GM12878 (cell line): ENCODE measurements around the gene TIMM22. TPM values are rescaled to one million over a fixed set of nuclear protein-coding genes. Genes with fewer than 3 reads are reported as not detected.

Experiments used
- ATAC-seq: fragments of 200-7000 bp; cut with Tn5 transposase; 3 replicates; pipeline ENCODE4 v1.9.1; 2020; ENCODE audit warnings: mild to moderate bottlenecking, moderate library complexity
- BruUV-seq: library from RNA; stranded (reverse); fragments of 400-500 nt; replicated peaks from 2 replicates; lab custom pipeline; 2021; lab: Mats Ljungman, UMichigan
- CTCF ChIA-PET: fragments of 300-600 bp; sonication (Branson Sonifier 250); formaldehyde crosslinking; extraction: SDS; loops from one replicate; lab custom pipeline; 2021; ENCODE audit warnings: inconsistent platforms; lab: Yijun Ruan, JAX
- POLR2A ChIA-PET: fragments of 350-600 bp; formaldehyde crosslinking; extraction: SDS; loops from one replicate; lab custom pipeline; 2021; ENCODE audit warnings: inconsistent platforms; lab: Charles Lee
- RAD21 ChIA-PET: fragments of 300-600 bp; sonication (Branson Sonifier 250); formaldehyde crosslinking; loops from one replicate; lab custom pipeline; 2023; ENCODE audit warnings: antibody characterized with exemption; ENCODE audit not compliant: unreplicated experiment; lab: Charles Lee
- SMC1A ChIA-PET: fragments of 300-600 bp; sonication (Branson Sonifier 250); formaldehyde crosslinking; loops from one replicate; lab custom pipeline; 2023; ENCODE audit not compliant: unreplicated experiment, uncharacterized antibody; lab: Charles Lee
- DNase-seq: peaks from one replicate; pipeline ENCODE4 v3.0.0-alpha.2; 2011; ENCODE audit warnings: low read depth, low spot score
- FAIRE-seq: peaks from 3 replicates; lab custom pipeline; 2011; peaks lifted over from hg19 to GRCh38; lab: Jason Lieb, UNC
- H2AFZ ChIP-seq: 2 replicates; pipeline ENCODE4 v1.6.0; 2011; ENCODE audit warnings: low read depth, low read length, control low read depth; ENCODE audit not compliant: control insufficient read depth
- H3K27ac ChIP-seq: 2 replicates; pipeline ENCODE4 v1.5.1; 2011; ENCODE audit warnings: control low read depth; ENCODE audit not compliant: control insufficient read depth, insufficient read depth
- H3K27me3 ChIP-seq, 2 experiments: replicated peaks in 1 of 2; 2 replicates each; pipeline versions ENCODE4 v1.6.0 to v1.6.1; 2011; ENCODE audit warnings: low read length in 1 of 2; ENCODE audit not compliant: control insufficient read depth in 2 of 2, insufficient read depth in 2 of 2
- H3K36me3 ChIP-seq, 2 experiments: 2 replicates each; pipeline ENCODE4 v1.5.1; 2011; ENCODE audit warnings: low read length in 1 of 2; ENCODE audit not compliant: control insufficient read depth in 2 of 2, insufficient read depth in 2 of 2
- H3K4me1 ChIP-seq: 2 replicates; pipeline ENCODE4 v1.6.1; 2011; ENCODE audit warnings: mild to moderate bottlenecking, low read length, moderate library complexity, mixed read lengths; ENCODE audit not compliant: control insufficient read depth, insufficient read depth
- H3K4me2 ChIP-seq: 2 replicates; pipeline ENCODE4 v1.6.0; 2011; ENCODE audit warnings: control low read depth; ENCODE audit not compliant: control insufficient read depth, insufficient read depth
- H3K4me3 ChIP-seq: fragments of 200-600 bp; sonication (generic); 2 replicates; pipeline ENCODE4 v1.5.1; 2016
- H3K79me2 ChIP-seq: 2 replicates; pipeline ENCODE4 v1.6.0; 2011; ENCODE audit warnings: low read length; ENCODE audit not compliant: control insufficient read depth, insufficient read depth
- H3K9ac ChIP-seq: 2 replicates; pipeline ENCODE4 v1.8.0; 2011; ENCODE audit warnings: low read length, control low read depth, mixed read lengths; ENCODE audit not compliant: control insufficient read depth, insufficient read depth
- H3K9me3 ChIP-seq: replicated peaks from 3 replicates; pipeline ENCODE4 v1.5.1; 2011; ENCODE audit warnings: mild to moderate bottlenecking, low read length; ENCODE audit not compliant: control insufficient read depth, insufficient read depth
- H4K20me1 ChIP-seq: 2 replicates; pipeline ENCODE4 v1.6.0; 2011; ENCODE audit not compliant: control insufficient read depth, insufficient read depth
- FOXM1 ChIP-seq: IDR thresholded peaks from 2 replicates; pipeline ENCODE4 v1.6.1; 2012; ENCODE audit warnings: low read depth, mild to moderate bottlenecking, inconsistent platforms, low read length, moderate library complexity
- HDGF ChIP-seq: fragments of 450-650 bp; IDR thresholded peaks from 2 replicates; pipeline ENCODE4 v1.6.1; 2016; ENCODE audit warnings: antibody characterized with exemption
- IRF4 ChIP-seq: IDR thresholded peaks from 2 replicates; pipeline ENCODE4 v1.6.1; 2011; ENCODE audit warnings: low read depth, low read length
- NFIC ChIP-seq: IDR thresholded peaks from 2 replicates; pipeline ENCODE4 v1.6.1; 2012; ENCODE audit warnings: low read depth, mild to moderate bottlenecking, inconsistent platforms, low read length, moderate library complexity
- SIN3A ChIP-seq: IDR thresholded peaks from 2 replicates; pipeline ENCODE4 v1.6.1; 2012; ENCODE audit warnings: low read depth, low read length, improper control_type of control experiment
- SMAD1 ChIP-seq: fragments of 450-650 bp; IDR thresholded peaks from 2 replicates; pipeline ENCODE4 v1.6.1; 2018; ENCODE audit warnings: mild to moderate bottlenecking, low read depth; ENCODE audit not compliant: partially characterized antibody
- SREBF1 ChIP-seq: IDR thresholded peaks from 2 replicates; pipeline ENCODE4 v1.6.1; 2012; ENCODE audit warnings: mild to moderate bottlenecking, low read length
- YBX1 ChIP-seq: fragments of 450-650 bp; IDR thresholded peaks from 2 replicates; pipeline ENCODE4 v1.6.1; 2016; ENCODE audit warnings: antibody characterized with exemption
- WGBS: methylation state at CpG from one replicate; pipeline ENCODE4 v1.1.6; 2016; ENCODE audit warnings: low lambda C conversion rate; ENCODE audit not compliant: insufficient replicate concordance, insufficient coverage; ENCODE audit errors: missing lambda C conversion rate; 5-methylcytosine and 5-hydroxymethylcytosine counted together
- in situ Hi-C: fragments of 300-500 bp; cut with MboI; formaldehyde crosslinking; loops from 9 replicates; pipeline ENCODE4 v1.14.3; 2018; ENCODE audit warnings: mixed read lengths
- intact Hi-C: fragments of 100-400 bp; cut with micrococcal nuclease; formaldehyde crosslinking; loops from one replicate; pipeline ENCODE4 v1.14.2; 2022; ENCODE audit not compliant: unreplicated experiment
- polyA plus RNA-seq, 11 experiments: library from polyadenylated mRNA; depleted of rRNA in 4 of 11; unstranded in 6 of 11; stranded (reverse) in 5 of 11; fragments of >200 nt; fragmentation: Nextera tagmentation in 4 of 11; fragmentation: Illumina TruSeq in 1 of 11; extraction: Ambion mirVana in 4 of 11; extraction: Trizol in 1 of 11; gene quantifications; 1 replicate in 1 of 11; 2 replicates in 10 of 11; pipeline versions ENCODE4 v1.2.1 to v1.2.3, GENCODE V29; 2011 to 2016; ENCODE audit warnings: inconsistent platforms in 2 of 11, missing spikeins in 2 of 11, low read depth in 1 of 11
- total RNA-seq, 4 experiments: library from RNA; depleted of rRNA in 3 of 4; stranded (reverse); fragments of >200 nt in 3 of 4; fragmentation: Illumina TruSeq in 1 of 4; extraction: Trizol in 1 of 4; gene quantifications; 2 replicates each; pipeline versions ENCODE4 v1.2.1 to v1.2.3, GENCODE V29; 2013 to 2021
- TF ChIP-seq, protein P1 (sequence below): IDR thresholded peaks from 2 replicates; pipeline ENCODE4 v1.6.1; 2012; ENCODE audit warnings: mild to moderate bottlenecking, low read depth, low read length
- TF ChIP-seq, protein P2 (sequence below): IDR thresholded peaks from 2 replicates; pipeline ENCODE4 v1.6.1; 2012; ENCODE audit warnings: improper control_type of control experiment, low read depth, low read length; ENCODE audit not compliant: insufficient replicate concordance
- TF ChIP-seq, protein P3 (sequence below): fragments of 450-650 bp; IDR thresholded peaks from 2 replicates; pipeline ENCODE4 v1.6.1; 2016; ENCODE audit warnings: mild to moderate bottlenecking, moderate library complexity, borderline replicate concordance

TIMM22 gene
- total and polyA plus RNA-seq, 10 of the 15 experiments (the other 5 are each of a cell fraction or from before 2014, with no cell fraction given): 4.4 to 25.0 (median 10.6) TPM

DNA sequence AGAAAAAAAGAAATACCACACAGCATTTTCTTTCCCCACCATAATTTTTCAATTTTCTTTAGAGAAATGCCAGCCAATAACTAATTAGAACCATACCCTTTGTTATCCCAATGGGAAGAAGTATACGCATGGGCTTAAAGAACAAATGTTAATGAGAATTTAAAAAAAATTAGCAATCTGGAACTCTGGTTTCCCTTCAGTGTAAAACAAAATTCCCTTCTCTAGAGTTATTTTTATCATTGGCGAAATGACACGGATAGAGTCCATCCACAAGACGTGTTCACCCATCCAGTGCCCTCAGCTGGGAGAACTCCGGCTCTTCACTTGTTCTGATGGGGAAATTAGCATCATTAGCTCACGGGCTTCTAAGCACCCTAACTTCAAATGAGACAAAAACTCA, 20.6 kb upstream of the TIMM22 start:
- peaks cover 7% of the 10 kb centered on the region; the same call in 1 of the 2 replicates for H3K4me1 ChIP-seq
- WGBS: 62% methylated on average over 6 of the region's 6 CpGs
- RAD21 ChIA-PET: no interaction called here
- H3K27me3 ChIP-seq: peaks cover 3 to 11% of the 10 kb centered on the region in 2 experiments; a peak in 2 of 4 replicates
- no peaks in the 10 kb centered on the region for H4K20me1 ChIP-seq
- SMC1A ChIA-PET: interaction anchor here (0.9 to 1.1 kb wide), 2 partner anchors 20 to 105 kb away, joined by 3 to 5 read pairs; partner anchors contain the start of gene TIMM22
- ATAC-seq (no peak), DNase-seq (no peak), FAIRE-seq (no peak)
- H3K36me3 ChIP-seq: no peaks in the 10 kb centered on the region
- intact Hi-C loops: no loop called here
- no peaks in the 10 kb centered on the region for H3K79me2 ChIP-seq
- POLR2A ChIA-PET: no interaction called here
- no peaks in the 10 kb centered on the region for H3K9me3 ChIP-seq
- in situ Hi-C loops: no loop called here
- no peak overlapping the region for H3K27ac ChIP-seq
- H3K4me2 ChIP-seq: no peak overlapping the region
- no peak overlapping the region for H2AFZ ChIP-seq
- CTCF ChIA-PET: interaction anchor here (0.6 kb wide), 1 partner anchor 73 kb away, joined by 3 read pairs; no protein-coding TSS in a partner anchor
- BruUV-seq: no TSS peak
- H3K4me3 ChIP-seq: no peak overlapping the region
- H3K9ac ChIP-seq: no peak overlapping the region
- TF ChIP-seq FOXM1 (no peak), SIN3A (no peak), HDGF (no peak), NFIC (no peak), IRF4 (no peak), SMAD1 (no peak), YBX1 (no peak), SREBF1 (no peak)
- TF ChIP-seq, protein P1, sequence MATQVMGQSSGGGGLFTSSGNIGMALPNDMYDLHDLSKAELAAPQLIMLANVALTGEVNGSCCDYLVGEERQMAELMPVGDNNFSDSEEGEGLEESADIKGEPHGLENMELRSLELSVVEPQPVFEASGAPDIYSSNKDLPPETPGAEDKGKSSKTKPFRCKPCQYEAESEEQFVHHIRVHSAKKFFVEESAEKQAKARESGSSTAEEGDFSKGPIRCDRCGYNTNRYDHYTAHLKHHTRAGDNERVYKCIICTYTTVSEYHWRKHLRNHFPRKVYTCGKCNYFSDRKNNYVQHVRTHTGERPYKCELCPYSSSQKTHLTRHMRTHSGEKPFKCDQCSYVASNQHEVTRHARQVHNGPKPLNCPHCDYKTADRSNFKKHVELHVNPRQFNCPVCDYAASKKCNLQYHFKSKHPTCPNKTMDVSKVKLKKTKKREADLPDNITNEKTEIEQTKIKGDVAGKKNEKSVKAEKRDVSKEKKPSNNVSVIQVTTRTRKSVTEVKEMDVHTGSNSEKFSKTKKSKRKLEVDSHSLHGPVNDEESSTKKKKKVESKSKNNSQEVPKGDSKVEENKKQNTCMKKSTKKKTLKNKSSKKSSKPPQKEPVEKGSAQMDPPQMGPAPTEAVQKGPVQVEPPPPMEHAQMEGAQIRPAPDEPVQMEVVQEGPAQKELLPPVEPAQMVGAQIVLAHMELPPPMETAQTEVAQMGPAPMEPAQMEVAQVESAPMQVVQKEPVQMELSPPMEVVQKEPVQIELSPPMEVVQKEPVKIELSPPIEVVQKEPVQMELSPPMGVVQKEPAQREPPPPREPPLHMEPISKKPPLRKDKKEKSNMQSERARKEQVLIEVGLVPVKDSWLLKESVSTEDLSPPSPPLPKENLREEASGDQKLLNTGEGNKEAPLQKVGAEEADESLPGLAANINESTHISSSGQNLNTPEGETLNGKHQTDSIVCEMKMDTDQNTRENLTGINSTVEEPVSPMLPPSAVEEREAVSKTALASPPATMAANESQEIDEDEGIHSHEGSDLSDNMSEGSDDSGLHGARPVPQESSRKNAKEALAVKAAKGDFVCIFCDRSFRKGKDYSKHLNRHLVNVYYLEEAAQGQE: no peak
- TF ChIP-seq, protein P2, sequence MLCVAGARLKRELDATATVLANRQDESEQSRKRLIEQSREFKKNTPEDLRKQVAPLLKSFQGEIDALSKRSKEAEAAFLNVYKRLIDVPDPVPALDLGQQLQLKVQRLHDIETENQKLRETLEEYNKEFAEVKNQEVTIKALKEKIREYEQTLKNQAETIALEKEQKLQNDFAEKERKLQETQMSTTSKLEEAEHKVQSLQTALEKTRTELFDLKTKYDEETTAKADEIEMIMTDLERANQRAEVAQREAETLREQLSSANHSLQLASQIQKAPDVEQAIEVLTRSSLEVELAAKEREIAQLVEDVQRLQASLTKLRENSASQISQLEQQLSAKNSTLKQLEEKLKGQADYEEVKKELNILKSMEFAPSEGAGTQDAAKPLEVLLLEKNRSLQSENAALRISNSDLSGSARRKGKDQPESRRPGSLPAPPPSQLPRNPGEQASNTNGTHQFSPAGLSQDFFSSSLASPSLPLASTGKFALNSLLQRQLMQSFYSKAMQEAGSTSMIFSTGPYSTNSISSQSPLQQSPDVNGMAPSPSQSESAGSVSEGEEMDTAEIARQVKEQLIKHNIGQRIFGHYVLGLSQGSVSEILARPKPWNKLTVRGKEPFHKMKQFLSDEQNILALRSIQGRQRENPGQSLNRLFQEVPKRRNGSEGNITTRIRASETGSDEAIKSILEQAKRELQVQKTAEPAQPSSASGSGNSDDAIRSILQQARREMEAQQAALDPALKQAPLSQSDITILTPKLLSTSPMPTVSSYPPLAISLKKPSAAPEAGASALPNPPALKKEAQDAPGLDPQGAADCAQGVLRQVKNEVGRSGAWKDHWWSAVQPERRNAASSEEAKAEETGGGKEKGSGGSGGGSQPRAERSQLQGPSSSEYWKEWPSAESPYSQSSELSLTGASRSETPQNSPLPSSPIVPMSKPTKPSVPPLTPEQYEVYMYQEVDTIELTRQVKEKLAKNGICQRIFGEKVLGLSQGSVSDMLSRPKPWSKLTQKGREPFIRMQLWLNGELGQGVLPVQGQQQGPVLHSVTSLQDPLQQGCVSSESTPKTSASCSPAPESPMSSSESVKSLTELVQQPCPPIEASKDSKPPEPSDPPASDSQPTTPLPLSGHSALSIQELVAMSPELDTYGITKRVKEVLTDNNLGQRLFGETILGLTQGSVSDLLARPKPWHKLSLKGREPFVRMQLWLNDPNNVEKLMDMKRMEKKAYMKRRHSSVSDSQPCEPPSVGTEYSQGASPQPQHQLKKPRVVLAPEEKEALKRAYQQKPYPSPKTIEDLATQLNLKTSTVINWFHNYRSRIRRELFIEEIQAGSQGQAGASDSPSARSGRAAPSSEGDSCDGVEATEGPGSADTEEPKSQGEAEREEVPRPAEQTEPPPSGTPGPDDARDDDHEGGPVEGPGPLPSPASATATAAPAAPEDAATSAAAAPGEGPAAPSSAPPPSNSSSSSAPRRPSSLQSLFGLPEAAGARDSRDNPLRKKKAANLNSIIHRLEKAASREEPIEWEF: no peak
- TF ChIP-seq, protein P3, sequence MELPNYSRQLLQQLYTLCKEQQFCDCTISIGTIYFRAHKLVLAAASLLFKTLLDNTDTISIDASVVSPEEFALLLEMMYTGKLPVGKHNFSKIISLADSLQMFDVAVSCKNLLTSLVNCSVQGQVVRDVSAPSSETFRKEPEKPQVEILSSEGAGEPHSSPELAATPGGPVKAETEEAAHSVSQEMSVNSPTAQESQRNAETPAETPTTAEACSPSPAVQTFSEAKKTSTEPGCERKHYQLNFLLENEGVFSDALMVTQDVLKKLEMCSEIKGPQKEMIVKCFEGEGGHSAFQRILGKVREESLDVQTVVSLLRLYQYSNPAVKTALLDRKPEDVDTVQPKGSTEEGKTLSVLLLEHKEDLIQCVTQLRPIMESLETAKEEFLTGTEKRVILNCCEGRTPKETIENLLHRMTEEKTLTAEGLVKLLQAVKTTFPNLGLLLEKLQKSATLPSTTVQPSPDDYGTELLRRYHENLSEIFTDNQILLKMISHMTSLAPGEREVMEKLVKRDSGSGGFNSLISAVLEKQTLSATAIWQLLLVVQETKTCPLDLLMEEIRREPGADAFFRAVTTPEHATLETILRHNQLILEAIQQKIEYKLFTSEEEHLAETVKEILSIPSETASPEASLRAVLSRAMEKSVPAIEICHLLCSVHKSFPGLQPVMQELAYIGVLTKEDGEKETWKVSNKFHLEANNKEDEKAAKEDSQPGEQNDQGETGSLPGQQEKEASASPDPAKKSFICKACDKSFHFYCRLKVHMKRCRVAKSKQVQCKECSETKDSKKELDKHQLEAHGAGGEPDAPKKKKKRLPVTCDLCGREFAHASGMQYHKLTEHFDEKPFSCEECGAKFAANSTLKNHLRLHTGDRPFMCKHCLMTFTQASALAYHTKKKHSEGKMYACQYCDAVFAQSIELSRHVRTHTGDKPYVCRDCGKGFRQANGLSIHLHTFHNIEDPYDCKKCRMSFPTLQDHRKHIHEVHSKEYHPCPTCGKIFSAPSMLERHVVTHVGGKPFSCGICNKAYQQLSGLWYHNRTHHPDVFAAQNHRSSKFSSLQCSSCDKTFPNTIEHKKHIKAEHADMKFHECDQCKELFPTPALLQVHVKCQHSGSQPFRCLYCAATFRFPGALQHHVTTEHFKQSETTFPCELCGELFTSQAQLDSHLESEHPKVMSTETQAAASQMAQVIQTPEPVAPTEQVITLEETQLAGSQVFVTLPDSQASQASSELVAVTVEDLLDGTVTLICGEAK: no peak
